DLD1 (cell line): ENCODE results near the gene KRTAP5-2.

Experiments
- in situ Hi-C: cut with HindIII; loops from 2 replicates; pipeline ENCODE4 v1.10.0; 2017; ENCODE audit warnings: low sequenced_read_pairs

The KRTAP5-2 gene

GRCh38 chr11:1570001-1570453 lies 28.1 kb downstream of the KRTAP5-2 start:
- in situ Hi-C loops, result no loop called here

- in situ Hi-C loops, result no loop called here
These were observed 28.8 kb downstream of the KRTAP5-2 start for GRCh38 chr11:1569251-1569780.

DNA sequence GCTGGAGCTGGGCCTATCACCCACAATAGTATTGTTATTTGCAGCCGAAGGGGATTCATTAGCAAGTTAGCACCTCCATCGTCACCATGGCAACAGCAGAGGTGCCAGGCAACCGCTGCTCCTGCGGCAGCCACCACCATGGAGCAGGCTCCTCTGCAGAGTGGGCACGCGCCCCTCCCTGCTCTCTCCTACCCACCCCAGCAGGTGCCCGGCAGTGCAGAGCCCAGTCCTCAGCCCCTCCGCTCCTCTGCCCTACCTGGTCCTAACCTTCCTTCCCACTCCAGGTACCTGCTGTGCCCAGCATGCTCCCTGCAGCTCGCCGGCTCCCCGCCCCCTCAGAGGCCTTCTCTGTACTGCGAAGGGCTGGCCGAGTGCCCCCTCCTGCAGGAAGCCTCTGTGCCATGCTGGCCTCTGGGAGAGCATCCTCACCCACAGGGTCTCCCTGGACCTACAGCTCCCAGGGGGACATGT lies 29.6 kb downstream of the KRTAP5-2 start:
- in situ Hi-C loops, result no loop called here

GRCh38 chr11:1567721-1568100 lies 30.4 kb downstream of the KRTAP5-2 start:
- in situ Hi-C loops, result no loop called here

DNA sequence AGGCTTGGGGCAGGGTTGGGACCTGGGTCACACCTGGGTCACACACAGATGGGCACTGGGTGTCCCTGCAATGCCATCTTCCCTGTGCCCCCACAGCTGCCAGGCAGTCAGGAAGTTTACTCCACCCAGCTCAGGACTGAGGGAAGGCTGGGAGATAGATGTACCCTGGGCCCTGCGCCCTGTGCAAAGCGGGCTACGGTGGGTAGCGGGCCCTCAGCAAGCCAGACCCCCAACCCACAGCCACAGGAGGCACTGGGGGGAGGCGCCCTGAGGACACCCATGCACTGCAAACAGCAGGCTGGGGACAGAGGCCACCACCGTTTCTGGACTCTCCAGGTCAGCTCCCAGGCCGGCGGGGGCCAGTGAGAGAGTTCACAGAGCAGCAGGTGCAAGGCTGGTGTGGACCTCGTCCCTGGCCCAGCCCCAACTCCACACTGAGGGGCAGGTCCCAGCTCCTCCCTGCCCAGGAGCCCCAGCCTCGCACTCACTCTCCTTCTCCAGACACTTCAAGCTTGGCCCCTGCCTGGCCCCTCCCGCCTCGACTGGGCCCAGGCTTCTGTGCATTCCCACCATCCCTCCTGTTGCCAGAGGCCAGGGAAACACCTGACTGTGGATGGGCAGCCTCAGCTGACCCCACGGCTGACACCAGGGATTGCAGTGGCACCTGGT lies 30.9 kb downstream of the KRTAP5-2 start:
- in situ Hi-C loops, result no loop called here

- in situ Hi-C loops, result no loop called here
These were observed 31.6 kb downstream of the KRTAP5-2 start for GRCh38 chr11:1566381-1567051.

DNA sequence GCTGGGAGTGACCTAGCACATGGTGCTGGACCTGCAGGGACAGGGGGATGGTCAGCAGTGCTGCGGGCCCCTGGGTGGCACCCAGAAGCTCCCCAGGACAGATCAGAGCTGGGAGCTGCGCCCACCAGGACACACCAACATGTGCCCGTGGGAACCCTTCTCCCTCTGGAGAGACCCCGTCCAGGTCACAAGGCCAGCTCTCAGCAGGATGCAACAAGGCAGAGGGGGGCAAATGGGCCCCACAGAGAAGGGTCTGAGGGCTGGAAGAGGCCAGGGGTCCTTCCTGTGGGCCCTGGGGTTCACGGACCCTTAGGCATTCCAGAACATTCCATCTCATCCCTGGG lies 32.2 kb downstream of the KRTAP5-2 start:
- in situ Hi-C loops, result no loop called here

GRCh38 chr11:1565173-1565903 lies 32.8 kb downstream of the KRTAP5-2 start:
- in situ Hi-C loops, result no loop called here

DNA sequence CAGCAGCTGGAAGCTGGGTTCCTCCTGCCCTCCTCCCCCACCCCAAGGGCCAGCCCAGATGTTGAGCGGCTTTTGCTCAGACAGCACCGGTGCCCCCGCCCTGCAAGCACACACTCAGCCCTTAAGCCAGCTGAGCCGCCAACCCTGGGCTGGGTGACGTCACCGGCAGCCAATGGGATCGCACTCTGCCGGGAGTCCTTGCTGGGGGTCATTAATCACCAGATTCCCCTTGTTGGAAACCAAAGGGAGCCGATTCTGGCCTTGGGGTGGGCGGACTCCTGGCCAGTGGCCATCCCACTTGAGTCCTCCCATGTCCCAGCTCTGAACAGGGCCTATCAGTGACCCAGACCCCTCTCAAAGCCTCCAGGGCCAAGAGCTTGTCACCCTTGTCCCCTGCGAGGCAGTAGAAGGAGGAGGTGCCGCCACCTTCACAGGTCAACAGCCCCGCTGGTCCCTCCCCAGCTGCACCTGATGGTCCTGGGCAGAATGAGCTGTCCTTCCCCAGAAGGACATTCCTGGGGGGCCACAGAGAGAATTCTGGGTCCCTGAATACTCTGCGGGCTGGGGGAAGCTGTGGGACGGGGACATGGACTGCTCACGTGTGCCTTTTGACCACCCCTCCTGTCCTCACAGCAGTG lies 33.4 kb downstream of the KRTAP5-2 start:
- in situ Hi-C loops, result no loop called here

DNA sequence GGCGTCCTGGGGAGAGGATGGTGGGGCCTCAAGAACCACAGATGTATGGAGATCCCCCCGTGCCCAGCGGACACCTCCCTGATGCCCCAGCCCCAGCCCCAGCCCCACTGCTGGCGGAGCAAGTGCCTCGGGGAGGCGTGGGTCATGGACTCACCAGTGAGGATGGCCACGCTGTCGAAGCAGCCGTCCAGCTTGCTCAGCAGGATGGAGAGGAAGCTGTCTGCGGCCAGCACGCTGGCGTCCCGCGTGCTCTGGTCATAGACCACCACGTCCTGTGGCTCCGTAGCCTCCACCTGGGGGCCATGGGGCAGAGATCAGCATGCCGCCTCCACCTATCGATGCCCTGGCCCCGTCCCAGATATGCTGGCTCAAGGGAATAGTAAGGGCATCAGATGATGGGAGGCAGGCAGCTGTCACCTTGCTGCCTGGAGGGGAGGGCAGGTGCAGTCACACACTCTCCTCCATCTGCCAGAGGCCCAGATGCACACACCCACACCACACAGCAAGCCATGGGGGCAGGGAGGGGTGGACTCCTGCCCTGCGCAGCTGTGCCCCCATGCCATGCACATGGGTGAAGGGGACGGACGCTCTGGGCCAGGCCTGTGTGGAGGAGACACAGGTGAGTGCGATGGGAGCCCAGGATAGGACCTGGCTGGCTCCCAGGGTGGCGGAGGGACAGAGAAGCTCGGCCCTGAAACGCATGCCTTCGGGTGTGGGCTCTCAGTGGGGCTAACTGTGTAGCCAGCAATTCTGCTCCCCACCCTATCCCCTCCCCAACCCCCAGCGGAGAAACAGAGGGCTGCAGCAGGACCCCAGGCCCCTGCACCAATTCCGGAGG lies 34.2 kb downstream of the KRTAP5-2 start:
- in situ Hi-C loops, result no loop called here

GRCh38 chr11:1563149-1563638 lies 34.9 kb downstream of the KRTAP5-2 start:
- in situ Hi-C loops, result no loop called here

DNA sequence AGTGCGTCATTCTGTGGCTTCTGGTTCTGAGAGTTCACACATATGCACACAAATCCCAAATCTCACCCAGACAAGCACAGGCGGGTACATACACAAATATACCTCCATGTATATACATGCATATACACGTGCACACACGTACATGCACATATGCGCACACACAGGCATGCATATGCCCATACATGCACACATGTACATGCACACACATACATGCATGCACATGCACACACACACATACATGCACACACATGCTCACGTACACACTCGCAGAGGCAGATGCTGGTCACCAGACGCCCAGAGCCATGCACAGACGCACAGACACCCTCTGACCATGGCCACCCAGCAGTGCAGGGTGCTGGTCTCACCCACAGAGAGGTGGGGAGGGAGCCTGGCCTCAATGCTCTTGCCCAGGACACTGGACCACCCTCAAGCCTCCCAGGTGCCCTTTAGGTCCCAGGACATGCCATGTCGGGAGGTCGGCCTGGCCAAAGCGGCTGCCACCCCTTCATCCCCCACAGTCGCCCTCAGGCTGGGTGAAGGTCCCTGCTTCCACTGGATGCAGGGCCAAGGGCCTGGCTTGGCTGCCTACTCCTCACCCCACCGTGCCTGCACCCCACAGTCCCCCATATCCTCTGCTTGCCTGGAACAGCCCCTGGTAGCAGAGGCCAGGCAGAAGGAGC lies 35.5 kb downstream of the KRTAP5-2 start:
- in situ Hi-C loops, result no loop called here

- in situ Hi-C loops, result no loop called here
These were observed 36.1 kb downstream of the KRTAP5-2 start for GRCh38 chr11:1561955-1562354.

- in situ Hi-C loops, result no loop called here
These were observed 36.8 kb downstream of the KRTAP5-2 start for GRCh38 chr11:1561266-1561665.

DNA sequence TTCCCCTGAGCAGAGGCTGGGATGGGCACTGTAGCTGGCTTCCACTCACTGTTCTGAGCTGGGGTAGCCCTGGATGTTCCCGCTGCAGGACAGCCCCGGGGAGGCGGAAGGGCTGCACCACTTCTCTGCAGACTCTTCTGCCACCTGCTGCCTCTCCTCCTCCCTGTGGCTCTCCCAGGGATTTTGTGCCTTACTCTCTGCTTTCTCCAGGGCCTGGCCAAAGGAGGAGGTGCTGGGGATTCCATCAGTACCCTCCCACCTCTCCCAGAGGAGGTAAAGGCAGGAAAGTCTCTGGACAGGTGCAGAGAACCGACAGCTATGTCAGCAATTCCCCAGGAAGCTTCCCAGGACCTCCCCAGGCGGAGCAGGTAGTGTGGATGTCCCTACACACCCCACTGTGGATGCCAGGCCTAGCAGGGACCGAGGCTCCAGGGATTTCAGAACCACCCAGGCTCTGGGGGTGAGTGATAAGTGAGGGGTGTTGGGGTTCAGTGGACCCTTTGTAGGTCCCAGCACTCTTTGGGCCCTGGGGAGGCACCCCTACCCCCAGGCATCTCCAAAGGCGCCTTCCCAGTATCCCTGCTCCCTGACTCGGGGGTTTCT lies 37.3 kb downstream of the KRTAP5-2 start:
- in situ Hi-C loops, result no loop called here

GRCh38 chr11:1560002-1560648 lies 38.0 kb downstream of the KRTAP5-2 start:
- in situ Hi-C loops, result no loop called here

DNA sequence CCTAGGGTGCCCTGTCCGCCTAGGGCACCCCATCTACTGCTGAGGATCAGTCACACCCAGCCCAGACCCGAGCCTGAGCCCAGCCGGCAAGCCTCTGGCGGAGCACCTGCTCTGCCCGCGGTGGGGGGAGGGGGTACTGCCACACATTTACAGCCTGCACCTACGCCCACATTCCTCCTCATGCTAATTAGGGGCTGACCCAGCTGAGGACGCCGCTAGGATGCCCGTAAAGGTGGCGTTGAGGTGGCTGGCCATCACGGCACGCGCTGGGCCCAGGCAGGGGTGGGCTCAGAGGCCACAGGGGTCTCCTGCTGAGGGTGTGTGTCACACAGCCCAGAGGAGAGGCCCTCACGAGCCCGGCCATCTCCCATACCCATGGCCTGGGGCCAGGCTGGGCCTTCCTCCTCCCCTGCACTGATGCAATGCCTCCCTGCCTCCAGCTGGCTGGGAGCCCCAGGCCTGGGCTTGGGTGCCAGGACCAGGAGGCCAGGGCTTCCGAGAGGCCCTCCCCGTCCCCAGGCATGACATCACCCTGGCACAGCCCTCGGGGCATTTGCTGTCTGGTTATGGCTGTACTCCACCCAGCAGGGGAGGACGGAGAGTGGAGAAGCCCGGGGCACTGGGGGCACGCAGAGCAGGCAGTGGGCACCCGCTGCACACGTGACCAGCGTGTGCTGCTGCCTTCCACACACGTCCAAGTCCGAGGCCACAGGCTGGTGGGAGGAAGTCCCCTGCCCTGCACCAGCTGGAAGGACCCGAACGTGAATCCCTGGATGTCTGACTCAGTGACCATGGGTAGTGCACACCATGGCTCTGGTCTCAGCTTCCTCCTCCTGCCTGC lies 38.8 kb downstream of the KRTAP5-2 start:
- in situ Hi-C loops, result no loop called here

DNA sequence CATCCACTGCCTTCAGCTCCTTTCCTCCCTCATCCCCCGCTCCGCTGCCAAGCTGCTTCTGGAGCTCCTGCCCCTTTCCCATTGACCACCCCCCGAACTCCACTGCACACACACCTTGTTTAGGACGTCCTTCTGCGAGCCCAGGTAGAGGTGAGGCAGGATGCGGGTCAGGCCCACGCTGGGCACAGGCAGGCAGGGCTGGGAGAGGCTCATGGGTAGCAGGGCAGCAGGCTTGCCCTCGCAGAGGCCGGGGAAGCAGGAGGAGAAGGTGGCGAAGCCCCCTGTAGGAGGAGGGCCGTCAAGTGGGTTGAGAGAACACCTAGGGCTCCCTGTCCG lies 39.4 kb downstream of the KRTAP5-2 start:
- in situ Hi-C loops, result no loop called here
